ENCODE measurements around the gene C2orf42. TPM values are rescaled to one million over a fixed set of nuclear protein-coding genes. Genes with fewer than 3 reads are reported as not detected.

The C2orf42 gene
- total and polyA plus RNA-seq, 2 donors from 2014 or later: 11.8 to 20.0 TPM

DNA sequence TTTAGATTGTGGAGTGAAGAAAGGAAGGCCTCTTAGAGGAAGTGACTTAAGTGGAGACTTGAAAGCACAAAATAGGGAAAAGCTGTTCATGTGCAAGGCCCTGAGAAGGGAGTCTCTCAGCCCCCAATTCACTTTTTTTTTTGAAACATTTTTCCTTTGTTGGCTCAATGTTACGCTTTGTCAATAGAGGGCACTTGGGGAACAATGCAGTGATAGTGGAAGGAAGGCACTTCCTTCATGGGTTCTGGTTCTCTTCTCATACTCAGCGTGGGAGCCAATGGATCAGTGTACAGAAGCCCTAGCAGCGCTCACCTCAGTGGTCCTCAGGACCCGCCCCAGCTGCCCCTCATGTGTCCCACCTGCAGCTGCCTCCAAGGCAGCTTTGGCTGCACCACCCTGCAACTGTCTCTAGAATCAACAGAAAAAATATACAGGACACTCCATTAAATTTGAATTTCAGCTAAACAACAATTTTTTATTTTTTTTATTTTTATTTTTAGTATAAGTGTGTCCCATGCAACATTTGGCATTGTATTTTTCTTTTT is 8.6 kb upstream of the C2orf42 start:
- Histone ChIP-seq H3K4me3 (ENCODE audit: low read length in 3 of 3) (no peak overlapping the region), H3K9me3 (ENCODE audit: control insufficient read depth in 2 of 3, insufficient read depth in 1 of 3, low read length in 3 of 3) (no peaks in the 10 kb centered on the region), H3K9ac (ENCODE audit: low read length in 3 of 3) (no peak overlapping the region), H3K27me3 (ENCODE audit: control insufficient read depth, insufficient read depth, low read length) (no peaks in the 10 kb centered on the region), H3K36me3 (ENCODE audit: control insufficient read depth in 2 of 3, insufficient read depth in 3 of 3, low read length in 3 of 3) (no peaks in the 10 kb centered on the region), H3K4me1 (ENCODE audit: control insufficient read depth in 2 of 3, insufficient read depth in 2 of 3, low read depth in 1 of 3, low read length in 3 of 3) (no peaks in the 10 kb centered on the region), H3K27ac (ENCODE audit: low read depth in 2 of 2, low read length in 2 of 2) (no peak overlapping the region)
- no peak for FAIRE-seq
- DNase-seq: no peak
- TF ChIP-seq, protein P1, sequence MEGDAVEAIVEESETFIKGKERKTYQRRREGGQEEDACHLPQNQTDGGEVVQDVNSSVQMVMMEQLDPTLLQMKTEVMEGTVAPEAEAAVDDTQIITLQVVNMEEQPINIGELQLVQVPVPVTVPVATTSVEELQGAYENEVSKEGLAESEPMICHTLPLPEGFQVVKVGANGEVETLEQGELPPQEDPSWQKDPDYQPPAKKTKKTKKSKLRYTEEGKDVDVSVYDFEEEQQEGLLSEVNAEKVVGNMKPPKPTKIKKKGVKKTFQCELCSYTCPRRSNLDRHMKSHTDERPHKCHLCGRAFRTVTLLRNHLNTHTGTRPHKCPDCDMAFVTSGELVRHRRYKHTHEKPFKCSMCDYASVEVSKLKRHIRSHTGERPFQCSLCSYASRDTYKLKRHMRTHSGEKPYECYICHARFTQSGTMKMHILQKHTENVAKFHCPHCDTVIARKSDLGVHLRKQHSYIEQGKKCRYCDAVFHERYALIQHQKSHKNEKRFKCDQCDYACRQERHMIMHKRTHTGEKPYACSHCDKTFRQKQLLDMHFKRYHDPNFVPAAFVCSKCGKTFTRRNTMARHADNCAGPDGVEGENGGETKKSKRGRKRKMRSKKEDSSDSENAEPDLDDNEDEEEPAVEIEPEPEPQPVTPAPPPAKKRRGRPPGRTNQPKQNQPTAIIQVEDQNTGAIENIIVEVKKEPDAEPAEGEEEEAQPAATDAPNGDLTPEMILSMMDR (IDR thresholded peaks at IDR 0.05; ENCODE audit: borderline replicate concordance, extremely low read depth, insufficient read depth): no peak
- intact Hi-C loops (cut with DNase I): no loop called here

DNA sequence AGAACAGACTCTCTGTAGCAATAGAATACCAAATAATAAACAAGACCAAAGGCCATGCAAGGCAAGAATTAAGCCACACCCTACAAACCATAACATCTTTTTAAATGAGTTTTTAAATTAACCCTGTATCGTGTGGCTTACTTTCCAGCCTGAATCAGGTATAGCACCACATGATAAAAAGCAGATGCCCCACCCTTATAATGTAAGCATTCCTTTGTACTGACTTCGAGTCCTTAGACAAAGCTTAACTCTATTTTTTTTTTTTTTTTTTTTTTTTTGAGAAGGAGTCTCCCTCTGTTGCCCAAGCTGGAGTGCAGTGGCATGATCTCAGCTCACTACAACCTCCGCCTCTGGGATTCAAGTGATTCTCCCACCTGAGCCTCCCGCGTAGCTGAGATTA is 1.7 kb upstream of the C2orf42 start:
- FAIRE-seq (no peak), DNase-seq (no peak)
- intact Hi-C loops (cut with DNase I): no loop called here
- Histone ChIP-seq H3K9me3 (ENCODE audit: control insufficient read depth in 2 of 3, insufficient read depth in 1 of 3, low read length in 3 of 3) (no peaks in the 10 kb centered on the region), H3K27ac (ENCODE audit: low read depth in 2 of 2, low read length in 2 of 2) (no peak overlapping the region), H3K9ac (ENCODE audit: low read length in 3 of 3) (no peak overlapping the region), H3K4me1 (ENCODE audit: control insufficient read depth in 2 of 3, insufficient read depth in 2 of 3, low read depth in 1 of 3, low read length in 3 of 3) (peaks cover 0 to 5% (median 2%) of the 10 kb centered on the region in 3 donors), H3K27me3 (ENCODE audit: control insufficient read depth, insufficient read depth, low read length) (no peaks in the 10 kb centered on the region), H3K36me3 (ENCODE audit: control insufficient read depth in 2 of 3, insufficient read depth in 3 of 3, low read length in 3 of 3) (no peaks in the 10 kb centered on the region), H3K4me3 (ENCODE audit: low read length in 3 of 3) (no peak overlapping the region)
- TF ChIP-seq, protein P1 (IDR thresholded peaks at IDR 0.05; ENCODE audit: borderline replicate concordance, extremely low read depth, insufficient read depth): no peak

DNA sequence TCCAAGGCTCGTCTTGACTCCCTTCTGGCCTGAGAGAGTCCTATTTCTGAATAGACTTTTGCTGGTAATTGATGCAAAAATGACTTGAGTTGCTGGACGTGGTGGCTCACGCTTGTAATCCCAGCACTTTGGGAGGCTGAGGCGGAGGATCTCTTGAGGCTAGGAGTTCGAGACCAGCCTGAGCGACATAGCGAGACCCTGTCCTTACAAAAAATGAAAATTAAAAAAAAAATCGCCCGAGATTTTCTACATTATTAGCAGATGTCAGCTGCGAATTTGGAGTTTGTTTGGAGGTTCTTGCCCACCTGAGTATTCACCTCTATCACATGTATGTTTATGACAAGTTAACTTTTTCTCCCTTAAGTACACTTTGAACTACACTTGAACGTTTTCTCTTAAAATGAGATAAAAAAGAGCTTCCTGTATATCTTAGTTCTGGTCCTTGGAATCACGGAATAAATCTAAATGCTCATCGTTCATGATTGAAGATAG is 471 bp upstream of the C2orf42 start:
- no peaks in the 10 kb centered on the region for H3K9me3 ChIP-seq (ENCODE audit: control insufficient read depth in 2 of 3, insufficient read depth in 1 of 3, low read length in 3 of 3)
- intact Hi-C loops (cut with DNase I): no loop called here
- H3K27me3 ChIP-seq (ENCODE audit: control insufficient read depth, insufficient read depth, low read length): no peaks in the 10 kb centered on the region
- no peaks in the 10 kb centered on the region for H3K36me3 ChIP-seq (ENCODE audit: control insufficient read depth in 2 of 3, insufficient read depth in 3 of 3, low read length in 3 of 3)
- peak overlapping the region; percentile 57 to 99 (median 96) for H3K4me3 ChIP-seq (ENCODE audit: low read length in 3 of 3)
- TF ChIP-seq, protein P1 (IDR thresholded peaks at IDR 0.05; ENCODE audit: borderline replicate concordance, extremely low read depth, insufficient read depth): no peak
- FAIRE-seq: no peak
- H3K9ac ChIP-seq (ENCODE audit: low read length in 3 of 3): peak overlapping the region; percentile 16 to 97 (median 95)
- peaks cover 0 to 5% (median 2%) of the 10 kb centered on the region in 3 donors for H3K4me1 ChIP-seq (ENCODE audit: control insufficient read depth in 2 of 3, insufficient read depth in 2 of 3, low read depth in 1 of 3, low read length in 3 of 3)
- H3K27ac ChIP-seq (ENCODE audit: low read depth in 2 of 2, low read length in 2 of 2): peak overlapping the region; percentile 97 to 99
- no peak for DNase-seq

Data from kidney (tissue), 14 donors.